ENCODE measurements around the gene KRT9. TPM values are rescaled to one million over a fixed set of nuclear protein-coding genes. Genes with fewer than 3 reads are reported as not detected.

KRT9 gene
- total and polyA plus RNA-seq, 2 experiments from 2014 or later = not detected

- Histone ChIP-seq H3K4me2 (peak overlapping the region; percentile 75), H3K79me2 (no peaks in the 10 kb centered on the region), H3K9me2 (replicated peaks; ENCODE audit: insufficient read depth) (no peaks in the 10 kb centered on the region), H3K27ac (peak overlapping the region; percentile 97), H3K9me3 (ENCODE audit: low read depth) (no peaks in the 10 kb centered on the region), H2AFZ (peak overlapping the region; percentile 64), H3K4me1 (ENCODE audit: insufficient read depth) (peaks cover 39% of the 10 kb centered on the region), H3K27me3 (no peaks in the 10 kb centered on the region), H3K36me3 (replicated peaks; ENCODE audit: insufficient read depth, low read depth) (no peaks in the 10 kb centered on the region), H4K20me1 (ENCODE audit: insufficient read depth, poor library complexity, severe bottlenecking) (no peaks in the 10 kb centered on the region), H3K4me3 (no peak overlapping the region)
- no peak for TF ChIP-seq EZH2 (IDR thresholded peaks at IDR 0.05; ENCODE audit: borderline replicate concordance)
- TF ChIP-seq EZH2phosphoT487 (IDR thresholded peaks at IDR 0.05; ENCODE audit: low read depth, severe bottlenecking, unreplicated experiment) = no peak
- no peak for TF ChIP-seq CTCF (IDR thresholded peaks at IDR 0.05; ENCODE audit: poor library complexity)
- DNase-seq (ENCODE audit: low spot score) = peak; percentile 76
- 62% methylated on average over 23 of the region's 23 CpGs for WGBS (ENCODE audit: low lambda C conversion rate, missing lambda C conversion rate)
These were observed 23.7 kb downstream of the KRT9 start for GRCh38 chr17:41547921-41548843.

DNA sequence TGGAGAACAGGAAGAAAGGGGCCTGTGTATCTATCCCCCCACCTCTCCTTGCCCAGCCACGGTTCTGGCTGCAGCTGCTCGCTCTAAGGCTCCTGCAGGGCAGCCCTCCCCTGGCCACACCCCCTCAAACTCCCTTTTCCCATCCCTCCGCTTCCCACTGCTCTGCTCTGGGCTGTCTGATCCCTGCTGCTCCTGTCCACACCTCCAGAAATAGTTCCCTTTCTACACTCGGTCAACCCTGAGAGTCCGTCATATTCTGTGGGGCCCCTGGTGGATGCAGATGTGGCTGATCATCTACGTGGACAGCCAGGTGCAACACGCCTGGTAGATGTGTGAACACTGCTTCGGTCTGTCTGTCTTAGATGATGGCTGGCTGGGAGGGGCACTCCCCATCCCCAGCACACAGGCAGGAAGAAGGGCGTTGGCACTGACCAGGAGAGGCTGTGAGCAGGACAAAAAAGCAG, 24.4 kb downstream of the KRT9 start:
- H3K36me3 ChIP-seq (replicated peaks; ENCODE audit: insufficient read depth, low read depth) = no peaks in the 10 kb centered on the region
- no peak overlapping the region for H2AFZ ChIP-seq
- DNase-seq (ENCODE audit: low spot score) = peak; percentile 39

GRCh38 chr17:41546819-41547218, 25.0 kb downstream of the KRT9 start:
- Histone ChIP-seq H3K79me2 (no peaks in the 10 kb centered on the region), H3K4me2 (no peak overlapping the region), H3K4me1 (ENCODE audit: insufficient read depth) (peaks cover 39% of the 10 kb centered on the region), H3K9me2 (replicated peaks; ENCODE audit: insufficient read depth) (no peaks in the 10 kb centered on the region), H3K36me3 (replicated peaks; ENCODE audit: insufficient read depth, low read depth) (no peaks in the 10 kb centered on the region), H4K20me1 (ENCODE audit: insufficient read depth, poor library complexity, severe bottlenecking) (no peaks in the 10 kb centered on the region), H3K9me3 (ENCODE audit: low read depth) (no peaks in the 10 kb centered on the region), H3K4me3 (no peak overlapping the region), H3K27me3 (no peaks in the 10 kb centered on the region), H3K27ac (no peak overlapping the region), H2AFZ (no peak overlapping the region)
- no peak for DNase-seq (ENCODE audit: low spot score)
- WGBS (ENCODE audit: low lambda C conversion rate, missing lambda C conversion rate) = 98% methylated on average over 3 of the region's 3 CpGs
- TF ChIP-seq CTCF (IDR thresholded peaks at IDR 0.05; ENCODE audit: poor library complexity) (no peak), EZH2 (IDR thresholded peaks at IDR 0.05; ENCODE audit: borderline replicate concordance) (no peak), EZH2phosphoT487 (IDR thresholded peaks at IDR 0.05; ENCODE audit: low read depth, severe bottlenecking, unreplicated experiment) (no peak)

More for the DNA sequence above, 24.4 kb downstream of the KRT9 start:
- no peak for TF ChIP-seq CTCF (IDR thresholded peaks at IDR 0.05; ENCODE audit: poor library complexity)
- TF ChIP-seq EZH2 (IDR thresholded peaks at IDR 0.05; ENCODE audit: borderline replicate concordance) = no peak
- TF ChIP-seq EZH2phosphoT487 (IDR thresholded peaks at IDR 0.05; ENCODE audit: low read depth, severe bottlenecking, unreplicated experiment) = no peak
- Histone ChIP-seq H3K9me2 (replicated peaks; ENCODE audit: insufficient read depth) (no peaks in the 10 kb centered on the region), H3K4me2 (no peak overlapping the region), H3K27ac (peak overlapping the region; percentile 97), H3K27me3 (no peaks in the 10 kb centered on the region), H4K20me1 (ENCODE audit: insufficient read depth, poor library complexity, severe bottlenecking) (no peaks in the 10 kb centered on the region), H3K4me3 (no peak overlapping the region), H3K9me3 (ENCODE audit: low read depth) (no peaks in the 10 kb centered on the region), H3K79me2 (no peaks in the 10 kb centered on the region), H3K4me1 (ENCODE audit: insufficient read depth) (peaks cover 39% of the 10 kb centered on the region)
- WGBS (ENCODE audit: low lambda C conversion rate, missing lambda C conversion rate) = 74% methylated on average over 9 of the region's 9 CpGs

All from hepatocyte (in vitro differentiated cells).